Lower leg skin (tissue), 3 donors: ENCODE results near the gene TTC34.
"Not testable (repeated sequence)": the region's sequence is repeated elsewhere in the genome, so short reads cannot be mapped to it uniquely, and the experiment has no call there.

Experiments
- POLR2A ChIP-seq, 2 donors: fragments of 450-650 bp; IDR thresholded peaks; one replicate each; pipeline ENCODE4 v1.6.1; 2016 to 2017; ENCODE audit warnings: antibody characterized with exemption in 2 of 2, mild to moderate bottlenecking in 1 of 2, moderate library complexity in 1 of 2
- TF ChIP-seq, protein P1 (sequence below), 3 donors: fragments of 450-650 bp; IDR thresholded peaks; one replicate each; pipeline ENCODE4 v1.5.1; 2016; ENCODE audit warnings: antibody characterized with exemption in 3 of 3, mild to moderate bottlenecking in 3 of 3, moderate library complexity in 2 of 3

DNA sequence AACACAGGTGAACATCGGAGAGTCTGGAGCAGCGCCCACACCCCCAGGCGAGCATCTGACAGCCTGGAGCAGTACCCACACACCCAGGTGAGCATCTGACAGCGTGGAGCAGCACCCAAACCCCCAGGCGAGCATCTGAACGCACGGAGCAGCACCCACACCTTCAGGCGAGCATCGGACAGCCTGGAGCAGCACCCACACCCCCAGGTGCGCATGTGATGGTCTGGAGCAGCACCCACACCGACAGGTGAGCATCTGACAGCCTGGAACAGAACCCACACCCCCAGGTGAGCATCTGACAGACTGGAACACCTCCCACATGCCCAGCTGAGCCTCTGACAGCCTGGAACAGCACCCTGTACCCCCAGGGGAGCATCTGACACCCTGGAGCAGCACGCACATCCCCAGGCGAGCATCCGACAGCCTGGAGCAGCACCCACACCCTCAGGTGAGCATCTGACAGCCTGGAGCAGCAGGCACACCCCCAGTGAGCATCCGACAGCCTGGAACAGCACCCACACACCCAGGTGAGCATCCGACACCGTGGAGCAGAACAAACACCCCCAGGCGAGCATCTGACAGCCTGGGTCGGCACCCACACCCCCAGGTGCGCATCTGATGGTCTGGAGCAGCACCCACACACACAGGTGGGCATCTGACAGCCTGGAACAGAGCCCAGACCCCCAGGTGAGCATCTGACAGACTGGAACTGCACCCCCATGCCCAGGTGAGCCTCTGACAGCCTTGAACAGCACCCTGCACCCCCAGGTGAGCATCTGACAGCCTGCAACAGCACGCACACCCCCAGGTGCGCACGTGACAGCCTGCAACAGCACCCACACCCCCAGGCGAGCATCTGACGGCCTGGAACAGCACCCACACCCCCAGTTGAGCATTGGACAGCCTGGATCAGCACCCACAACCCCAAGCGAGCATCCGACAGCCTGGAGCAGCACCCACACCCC, 50.4 kb downstream of the TTC34 start:
- TF ChIP-seq, protein P1, sequence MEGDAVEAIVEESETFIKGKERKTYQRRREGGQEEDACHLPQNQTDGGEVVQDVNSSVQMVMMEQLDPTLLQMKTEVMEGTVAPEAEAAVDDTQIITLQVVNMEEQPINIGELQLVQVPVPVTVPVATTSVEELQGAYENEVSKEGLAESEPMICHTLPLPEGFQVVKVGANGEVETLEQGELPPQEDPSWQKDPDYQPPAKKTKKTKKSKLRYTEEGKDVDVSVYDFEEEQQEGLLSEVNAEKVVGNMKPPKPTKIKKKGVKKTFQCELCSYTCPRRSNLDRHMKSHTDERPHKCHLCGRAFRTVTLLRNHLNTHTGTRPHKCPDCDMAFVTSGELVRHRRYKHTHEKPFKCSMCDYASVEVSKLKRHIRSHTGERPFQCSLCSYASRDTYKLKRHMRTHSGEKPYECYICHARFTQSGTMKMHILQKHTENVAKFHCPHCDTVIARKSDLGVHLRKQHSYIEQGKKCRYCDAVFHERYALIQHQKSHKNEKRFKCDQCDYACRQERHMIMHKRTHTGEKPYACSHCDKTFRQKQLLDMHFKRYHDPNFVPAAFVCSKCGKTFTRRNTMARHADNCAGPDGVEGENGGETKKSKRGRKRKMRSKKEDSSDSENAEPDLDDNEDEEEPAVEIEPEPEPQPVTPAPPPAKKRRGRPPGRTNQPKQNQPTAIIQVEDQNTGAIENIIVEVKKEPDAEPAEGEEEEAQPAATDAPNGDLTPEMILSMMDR (IDR thresholded peaks at IDR 0.05): not testable (repeated sequence)
- TF ChIP-seq POLR2A (IDR thresholded peaks at IDR 0.05): not testable (repeated sequence)
